Sigmoid colon (tissue), 7 donors: Measurements from ENCODE around the gene TSPAN11. TPM values are rescaled to one million over a fixed set of nuclear protein-coding genes. Genes with fewer than 3 reads are reported as not detected.

Source experiments
- DNase-seq: peaks from one replicate; pipeline ENCODE4 v3.0.0-alpha.2; 2019
- H3K27ac ChIP-seq, 4 donors: fragments of 200-600 bp; sonication (generic); one replicate each; pipeline ENCODE4 v1.5.1; 2016 to 2019; ENCODE audit warnings: mild to moderate bottlenecking in 1 of 4
- H3K27me3 ChIP-seq, 3 donors: fragments of 200-600 bp; sonication (generic); one replicate each; pipeline ENCODE4 v1.5.1; 2019; ENCODE audit warnings: mild to moderate bottlenecking in 1 of 3
- H3K36me3 ChIP-seq, 4 donors: fragments of 200-600 bp; sonication (generic); one replicate each; pipeline ENCODE4 v1.5.1; 2016 to 2019
- H3K4me1 ChIP-seq, 4 donors: fragments of 200-600 bp; sonication (generic); one replicate each; pipeline ENCODE4 v1.5.1; 2017 to 2019
- H3K4me3 ChIP-seq, 4 donors: fragments of 200-600 bp; sonication (generic); one replicate each; pipeline ENCODE4 v1.5.1; 2017 to 2019; ENCODE audit warnings: mild to moderate bottlenecking in 2 of 4, moderate library complexity in 1 of 4
- H3K9me3 ChIP-seq, 4 donors: fragments of 200-600 bp in 3 of 4; sonication (generic) in 3 of 4; one replicate each; pipeline versions ENCODE4 v1.5.1 to v1.6.1; 2013 to 2019
- EP300 ChIP-seq, 4 donors: sonication (generic); formaldehyde crosslinking; IDR thresholded peaks; one replicate each; pipeline ENCODE4 v1.6.1; 2017; ENCODE audit warnings: antibody characterized with exemption in 4 of 4
- POLR2A ChIP-seq, 2 donors: fragments of 450-650 bp; IDR thresholded peaks; one replicate each; pipeline ENCODE4 v1.6.1; 2016; ENCODE audit warnings: antibody characterized with exemption in 2 of 2, mild to moderate bottlenecking in 2 of 2, moderate library complexity in 2 of 2
- POLR2AphosphoS5 ChIP-seq, 4 donors: sonication (generic); formaldehyde crosslinking; IDR thresholded peaks; one replicate each; pipeline ENCODE4 v1.6.1; 2017; ENCODE audit warnings: antibody characterized with exemption in 4 of 4
- WGBS, 2 donors: extraction: QIAGEN DNeasy Blood & Tissue Kit; methylation state at CpG; one replicate each; pipeline ENCODE4 v1.1.7; 2013; 5-methylcytosine and 5-hydroxymethylcytosine counted together
- intact Hi-C: fragments of 100-400 bp; cut with DNase I; formaldehyde crosslinking; loops from one replicate; pipeline ENCODE4 v1.15.1; 2023
- polyA plus RNA-seq, 3 donors: library from polyadenylated mRNA; stranded (reverse); fragments of 200-250 nt; gene quantifications; one replicate each; pipeline ENCODE4 v1.2.3, GENCODE V29; 2013
- total RNA-seq, 4 donors: library from RNA; depleted of rRNA; stranded (reverse); fragments of >200 nt; gene quantifications; one replicate each; pipeline ENCODE4 v1.1.0, GENCODE V29; 2016
- TF ChIP-seq, protein P1 (sequence below), 4 experiments: fragments of 450-650 bp in 3 of 4; fragments of 200-600 bp in 1 of 4; IDR thresholded peaks; one replicate each; pipeline ENCODE4 v1.5.1; 2016 to 2019; ENCODE audit warnings: antibody characterized with exemption in 4 of 4, mild to moderate bottlenecking in 3 of 4, moderate library complexity in 2 of 4
- donor health status: healthy with polysubstance abuse.
- donor health status: Bipolar disorder and iron deficiency.
- donor health status: healthy.

Gene TSPAN11
- total and polyA plus RNA-seq, 7 donors, result 0.23 to 18.9 (median 7.8) TPM

- Histone ChIP-seq H3K4me1 (peaks cover 0 to 17% (median 0%) of the 10 kb centered on the region in 4 donors), H3K27me3 (no peaks in the 10 kb centered on the region), H3K36me3 (no peaks in the 10 kb centered on the region), H3K9me3 (no peaks in the 10 kb centered on the region), H3K27ac (no peak overlapping the region), H3K4me3 (no peak overlapping the region)
- no peak for DNase-seq
- WGBS, 2 donors, result 91 to 92% methylated on average over 7 of the region's 7 CpGs
- TF ChIP-seq EP300 (IDR thresholded peaks at IDR 0.05) (no peak), POLR2A (IDR thresholded peaks at IDR 0.05) (no peak), POLR2AphosphoS5 (IDR thresholded peaks at IDR 0.05) (no peak)
- TF ChIP-seq, protein P1, sequence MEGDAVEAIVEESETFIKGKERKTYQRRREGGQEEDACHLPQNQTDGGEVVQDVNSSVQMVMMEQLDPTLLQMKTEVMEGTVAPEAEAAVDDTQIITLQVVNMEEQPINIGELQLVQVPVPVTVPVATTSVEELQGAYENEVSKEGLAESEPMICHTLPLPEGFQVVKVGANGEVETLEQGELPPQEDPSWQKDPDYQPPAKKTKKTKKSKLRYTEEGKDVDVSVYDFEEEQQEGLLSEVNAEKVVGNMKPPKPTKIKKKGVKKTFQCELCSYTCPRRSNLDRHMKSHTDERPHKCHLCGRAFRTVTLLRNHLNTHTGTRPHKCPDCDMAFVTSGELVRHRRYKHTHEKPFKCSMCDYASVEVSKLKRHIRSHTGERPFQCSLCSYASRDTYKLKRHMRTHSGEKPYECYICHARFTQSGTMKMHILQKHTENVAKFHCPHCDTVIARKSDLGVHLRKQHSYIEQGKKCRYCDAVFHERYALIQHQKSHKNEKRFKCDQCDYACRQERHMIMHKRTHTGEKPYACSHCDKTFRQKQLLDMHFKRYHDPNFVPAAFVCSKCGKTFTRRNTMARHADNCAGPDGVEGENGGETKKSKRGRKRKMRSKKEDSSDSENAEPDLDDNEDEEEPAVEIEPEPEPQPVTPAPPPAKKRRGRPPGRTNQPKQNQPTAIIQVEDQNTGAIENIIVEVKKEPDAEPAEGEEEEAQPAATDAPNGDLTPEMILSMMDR (IDR thresholded peaks at IDR 0.05), result no peak
- intact Hi-C loops, result no loop called here
Observed at GRCh38 chr12:30997685-30998440, 71.3 kb downstream of the TSPAN11 start.

DNA sequence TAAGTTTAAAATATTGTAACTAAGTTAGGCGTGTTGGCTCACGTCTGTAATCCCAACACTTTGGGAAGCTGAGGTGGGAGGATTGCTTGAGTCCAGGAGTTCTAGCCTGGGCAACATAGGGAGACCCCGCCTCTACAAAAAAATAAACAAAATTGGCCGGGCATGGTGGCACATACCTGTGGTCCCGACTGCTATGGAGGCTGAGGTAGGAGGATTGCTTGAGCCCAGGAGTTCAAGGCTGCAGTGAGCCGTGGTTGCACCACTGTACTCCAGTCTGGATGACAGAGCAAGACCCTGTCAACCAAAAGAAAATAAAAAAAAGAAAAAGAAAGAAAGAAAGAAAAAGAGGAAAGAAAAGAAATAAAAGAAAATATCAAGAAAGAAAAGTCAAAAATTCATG is 72.5 kb downstream of the TSPAN11 start:
- Histone ChIP-seq H3K9me3 (no peaks in the 10 kb centered on the region), H3K4me1 (peaks cover 0 to 17% (median 0%) of the 10 kb centered on the region in 4 donors), H3K27me3 (no peaks in the 10 kb centered on the region), H3K27ac (no peak overlapping the region), H3K4me3 (no peak overlapping the region), H3K36me3 (no peaks in the 10 kb centered on the region)
- intact Hi-C loops, result no loop called here
- TF ChIP-seq, protein P1 (IDR thresholded peaks at IDR 0.05), result no peak
- WGBS, 2 donors, result 93 to 95% methylated on average over 6 of the region's 6 CpGs
- DNase-seq, result no peak

DNA sequence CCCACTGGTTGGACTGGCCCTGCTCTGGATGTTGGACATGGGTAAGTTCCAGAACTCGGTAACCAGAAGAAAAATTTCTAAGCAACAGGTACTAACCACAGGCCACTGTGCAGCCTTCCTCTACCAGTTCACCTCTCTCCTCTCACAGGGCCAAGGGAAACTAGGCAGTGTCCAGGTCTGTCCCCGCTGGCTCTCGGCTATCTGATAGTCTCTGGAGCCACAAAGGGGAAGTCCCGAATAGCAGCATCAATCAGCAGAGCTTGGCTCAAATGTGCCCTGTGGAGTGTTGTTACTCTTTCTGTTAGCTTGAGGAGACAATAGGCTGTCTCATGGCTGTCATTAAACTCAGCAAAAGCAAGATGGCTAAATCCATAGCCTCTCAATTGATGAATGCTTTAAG is 73.2 kb downstream of the TSPAN11 start:
- no peaks in the 10 kb centered on the region for H3K9me3 ChIP-seq
- 89 to 91% methylated on average over 4 of the region's 4 CpGs for WGBS, 2 donors
- no peaks in the 10 kb centered on the region for H3K36me3 ChIP-seq
- peak; percentile 15 for DNase-seq
- no peak overlapping the region for H3K27ac ChIP-seq
- intact Hi-C loops, result no loop called here
- TF ChIP-seq EP300 (IDR thresholded peaks at IDR 0.05) (no peak), POLR2AphosphoS5 (IDR thresholded peaks at IDR 0.05) (no peak), POLR2A (IDR thresholded peaks at IDR 0.05) (no peak)
- TF ChIP-seq, protein P1 (IDR thresholded peaks at IDR 0.05), result no peak
- H3K4me1 ChIP-seq, result peaks cover 0 to 17% (median 0%) of the 10 kb centered on the region in 4 donors
- no peak overlapping the region for H3K4me3 ChIP-seq
- no peaks in the 10 kb centered on the region for H3K27me3 ChIP-seq

- DNase-seq, result no peak
- no peak for TF ChIP-seq EP300 (IDR thresholded peaks at IDR 0.05)
- TF ChIP-seq, protein P1 (IDR thresholded peaks at IDR 0.05), result no peak
- no peaks in the 10 kb centered on the region for H3K27me3 ChIP-seq
- H3K9me3 ChIP-seq, result no peaks in the 10 kb centered on the region
- H3K4me1 ChIP-seq, result peaks cover 0 to 11% (median 0%) of the 10 kb centered on the region in 4 donors
- H3K4me3 ChIP-seq, result no peak overlapping the region
- intact Hi-C loops, result no loop called here
- H3K27ac ChIP-seq, result no peak overlapping the region
- 69 to 79% methylated on average over 3 of the region's 3 CpGs for WGBS, 2 donors
- H3K36me3 ChIP-seq, result no peaks in the 10 kb centered on the region
Observed at GRCh38 chr12:31000751-31001150, 74.2 kb downstream of the TSPAN11 start.
